Activated effector memory CD4-positive, alpha-beta T cell treated with anti-CD3 and anti-CD28 coated beads, Interleukin-2, amount 50 U/mL, for 16 hours (primary cell): Measurements from ENCODE around the gene ZRANB1.

ENCODE experiments used
- DNase-seq: peaks from one replicate; pipeline ENCODE4 v3.0.0-alpha.2; 2020

The ZRANB1 gene

DNA sequence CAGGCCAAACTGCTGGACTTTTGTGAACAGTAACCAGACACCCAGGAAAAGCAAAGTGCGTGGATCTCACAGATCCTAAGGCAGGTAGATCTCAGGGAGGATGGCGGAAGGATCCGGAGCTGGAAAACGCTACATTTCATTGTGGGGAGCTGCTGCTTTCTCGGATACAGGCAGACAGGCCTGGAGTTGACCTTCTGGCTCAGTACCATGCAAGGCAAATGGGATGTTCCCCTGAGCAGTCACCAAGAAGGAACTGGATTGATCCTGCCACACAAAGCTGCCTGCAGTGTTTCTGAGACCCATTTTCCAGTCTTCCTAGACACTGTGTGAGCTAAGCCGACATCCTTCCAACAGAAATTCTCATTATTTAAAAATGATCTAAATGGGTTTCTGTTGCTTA is 65.5 kb downstream of the ZRANB1 start:
- no peak for DNase-seq

DNA sequence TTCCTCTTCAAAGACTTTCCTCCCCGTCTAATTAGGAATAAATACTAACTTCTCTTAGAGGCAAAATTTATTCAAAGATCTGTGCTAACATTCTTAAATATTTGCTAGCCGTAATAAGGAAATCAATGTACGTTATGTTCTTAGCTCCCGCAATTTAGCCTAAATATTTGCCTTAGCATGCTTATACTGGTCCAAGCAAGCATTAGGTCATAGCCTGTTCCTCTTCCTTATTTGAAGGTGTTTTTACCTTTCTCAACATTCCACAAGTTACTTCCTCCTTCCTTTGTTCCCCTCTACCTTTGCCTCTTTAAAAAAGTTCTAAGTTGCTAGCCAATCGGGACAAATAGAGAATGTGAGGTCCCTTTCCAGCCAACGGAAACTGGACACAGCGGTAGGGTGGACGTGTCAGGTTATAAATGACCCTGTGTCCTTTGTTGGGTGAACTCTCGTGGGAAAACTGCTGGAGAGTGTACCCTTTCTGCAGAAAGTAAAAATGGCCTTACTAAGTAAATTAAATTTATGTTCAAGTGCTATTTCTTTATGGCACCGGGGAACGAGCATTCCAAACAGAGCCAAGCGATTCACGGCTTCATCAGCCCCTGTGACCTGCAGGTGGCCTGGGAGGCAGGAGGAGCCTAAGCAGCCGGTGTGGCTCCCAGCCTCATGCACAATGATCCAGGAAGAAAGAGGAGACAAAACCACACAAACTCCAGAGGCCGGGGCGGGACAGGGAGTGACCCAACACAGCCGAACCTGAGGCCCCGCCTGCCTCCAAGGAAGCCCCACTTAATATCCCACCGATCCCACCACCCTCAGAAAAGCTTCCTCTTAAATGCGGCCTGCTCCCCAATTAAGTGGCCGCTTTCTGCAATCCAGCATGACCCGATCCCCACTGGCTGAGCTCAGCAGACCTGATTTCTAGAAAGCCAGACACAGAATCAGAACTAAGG is 67.0 kb downstream of the ZRANB1 start:
- DNase-seq, result no peak

- no peak for DNase-seq
Observed at GRCh38 chr10:125009661-125010161, 67.8 kb downstream of the ZRANB1 start.

- no peak for DNase-seq
Observed at GRCh38 chr10:125010362-125010761, 68.4 kb downstream of the ZRANB1 start.

- DNase-seq, result no peak
Observed at GRCh38 chr10:125011171-125011925, 69.4 kb downstream of the ZRANB1 start.

DNA sequence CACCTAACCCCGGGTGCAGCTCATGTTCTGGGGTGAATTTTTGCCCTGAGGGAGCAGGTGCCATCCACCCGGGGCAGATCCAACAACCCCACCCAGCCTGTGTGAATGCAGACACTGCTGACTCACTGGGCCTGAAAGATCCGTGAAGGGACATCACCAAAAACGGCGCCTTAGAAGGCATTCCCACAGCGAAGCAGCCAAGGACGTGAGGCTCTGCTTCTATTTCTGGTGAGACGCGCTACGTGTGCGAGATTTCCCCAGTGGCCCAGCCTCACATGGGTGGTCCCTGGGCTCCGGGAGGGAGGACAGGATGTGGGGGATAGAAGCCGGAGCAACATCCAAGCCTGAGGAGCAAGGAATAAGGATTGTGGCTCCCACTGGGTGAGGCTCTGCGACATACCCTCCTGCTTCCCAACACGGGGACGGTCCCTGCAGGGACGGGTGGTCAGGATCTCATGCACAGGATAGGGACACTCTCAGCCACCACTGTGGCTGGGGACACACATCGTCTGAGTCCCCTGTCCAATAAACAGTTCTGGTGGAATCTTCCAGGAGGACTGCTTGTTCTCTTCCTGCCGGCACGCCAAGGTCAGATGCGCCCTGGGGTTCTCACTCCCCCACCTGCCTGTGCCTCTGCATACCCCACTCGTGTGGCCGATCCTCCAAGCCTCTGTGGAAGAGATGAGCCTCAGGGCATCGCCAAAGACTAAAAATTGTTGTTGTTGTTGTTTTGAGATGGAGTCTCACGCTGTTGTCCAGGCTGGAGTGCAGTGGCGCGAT is 70.2 kb downstream of the ZRANB1 start:
- DNase-seq, result no peak

- no peak for DNase-seq
Observed at GRCh38 chr10:125012851-125013528, 71.1 kb downstream of the ZRANB1 start.

DNA sequence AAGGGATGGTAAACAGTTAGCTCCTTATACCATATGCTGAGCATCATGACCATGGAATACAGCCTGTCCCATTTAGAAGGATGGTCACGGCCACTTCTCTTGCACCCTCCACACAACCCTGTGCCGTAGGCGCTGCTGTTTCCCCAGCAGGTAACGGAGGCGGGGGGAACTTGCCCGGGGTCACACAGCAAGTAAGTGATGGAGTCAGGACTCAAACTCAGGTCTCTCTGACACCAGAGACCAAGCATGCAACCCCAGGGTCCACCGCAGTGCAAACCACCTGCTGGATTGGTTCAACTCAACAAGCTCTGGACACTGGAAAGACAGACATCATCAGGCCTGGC is 71.6 kb downstream of the ZRANB1 start:
- DNase-seq, result no peak

DNA sequence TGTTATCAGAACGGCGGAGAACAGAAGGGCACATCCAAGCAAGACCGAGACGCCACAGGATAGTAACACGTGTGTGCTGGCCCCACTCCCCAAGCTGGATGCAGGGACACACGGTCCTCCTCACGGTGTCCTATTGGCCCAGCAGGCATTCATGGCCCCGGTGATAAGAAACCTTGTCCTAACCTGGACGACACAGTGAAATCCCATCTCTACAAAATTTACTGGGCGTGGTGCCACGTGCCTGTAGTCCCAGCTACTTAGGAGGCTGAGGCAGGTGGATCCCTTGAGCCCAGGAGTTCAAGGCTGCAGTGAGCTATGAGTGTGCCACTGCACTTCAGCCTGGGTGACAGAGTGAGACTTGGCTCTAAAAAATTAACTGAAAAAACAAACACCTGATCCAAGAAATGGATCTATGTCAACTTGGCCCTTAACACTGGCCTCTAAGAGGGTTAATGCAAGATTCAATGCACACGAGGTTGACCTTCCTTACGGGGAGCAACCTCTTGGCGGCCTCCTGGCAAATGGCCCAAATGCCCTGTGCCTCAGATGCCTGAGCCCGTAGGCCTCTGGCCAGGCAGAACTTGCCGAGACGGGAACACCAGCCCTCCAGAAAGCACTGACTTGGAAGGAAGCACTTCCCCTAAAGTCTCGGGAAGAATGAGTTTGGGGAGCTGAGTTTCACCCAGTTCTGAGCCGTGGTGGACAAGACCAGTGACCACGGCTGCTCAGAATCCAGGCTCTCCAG is 72.3 kb downstream of the ZRANB1 start:
- no peak for DNase-seq

DNA sequence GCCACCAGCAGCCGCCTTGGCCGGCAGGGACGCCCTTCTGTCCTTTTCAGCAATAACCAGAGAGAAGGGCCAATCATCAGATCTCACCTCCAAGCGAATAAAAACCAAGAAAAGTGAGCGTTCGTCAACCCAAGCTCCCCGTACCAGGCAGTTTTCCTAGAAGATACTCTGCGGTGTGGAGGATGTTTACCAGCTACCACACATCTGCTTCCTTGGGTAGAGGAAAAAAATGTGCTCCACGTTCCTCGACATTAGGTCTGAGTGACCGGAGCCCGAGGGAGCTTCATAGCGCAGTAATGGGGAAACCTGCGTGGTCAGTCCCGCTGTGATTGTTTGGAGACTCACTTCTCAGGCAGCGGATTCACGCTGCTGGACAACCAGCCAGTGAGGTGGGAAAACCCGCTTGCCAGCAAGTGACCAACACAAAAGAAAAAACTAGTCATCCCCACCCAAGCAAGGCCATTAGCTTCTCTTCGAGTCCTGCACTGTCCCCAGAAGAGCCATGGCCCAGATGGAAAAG is 73.0 kb downstream of the ZRANB1 start:
- DNase-seq, result no peak

- no peak for DNase-seq
Observed at GRCh38 chr10:125015356-125015944, 73.5 kb downstream of the ZRANB1 start.

DNA sequence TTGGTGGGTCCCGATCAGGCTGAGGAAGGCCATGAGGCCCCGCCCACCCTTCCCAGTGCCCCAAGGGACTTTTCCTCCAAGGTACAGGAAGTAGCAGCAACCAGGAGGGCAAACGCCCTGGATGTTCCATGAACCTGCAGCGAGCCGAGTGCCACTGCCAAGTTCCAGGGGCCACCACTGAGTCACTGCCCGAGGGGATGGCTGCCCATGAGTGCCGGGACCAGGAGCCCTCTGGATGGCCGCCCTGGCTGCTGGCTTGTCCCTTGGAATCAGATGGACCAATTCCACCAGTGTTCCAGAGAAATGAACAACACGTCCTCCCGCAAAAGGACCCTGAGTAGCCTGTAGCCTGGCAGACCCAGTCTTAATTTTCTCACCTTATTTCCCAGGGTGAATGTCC is 74.2 kb downstream of the ZRANB1 start:
- no peak for DNase-seq

DNA sequence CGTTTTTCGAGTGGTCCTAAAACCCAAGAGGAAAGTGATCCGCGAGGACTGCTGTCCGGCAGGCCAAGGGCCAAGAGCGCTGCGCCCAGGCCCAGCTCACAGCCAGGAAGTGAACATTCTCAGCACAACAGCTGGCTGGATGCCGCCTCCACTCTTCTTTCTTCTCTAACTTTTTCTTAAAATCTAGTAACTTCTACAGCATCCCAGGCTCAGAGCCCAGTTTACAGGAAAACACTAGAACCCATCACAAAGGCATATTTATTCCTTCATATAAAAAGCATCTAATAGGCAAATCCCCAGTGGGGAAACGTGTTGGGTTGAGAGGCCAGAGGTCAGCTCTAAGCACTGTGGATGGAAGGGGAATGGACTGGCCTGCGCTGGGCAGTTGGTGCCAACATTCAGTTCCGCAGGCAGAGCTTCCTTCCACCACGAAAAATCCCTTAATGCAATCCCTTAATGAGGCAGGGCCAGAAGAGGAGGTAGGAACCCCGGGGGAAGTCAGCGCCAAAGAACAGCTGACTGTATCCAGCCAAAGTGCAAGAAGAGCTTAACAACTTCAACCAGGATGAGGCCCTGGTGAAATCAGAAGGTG is 74.8 kb downstream of the ZRANB1 start:
- no peak for DNase-seq

DNA sequence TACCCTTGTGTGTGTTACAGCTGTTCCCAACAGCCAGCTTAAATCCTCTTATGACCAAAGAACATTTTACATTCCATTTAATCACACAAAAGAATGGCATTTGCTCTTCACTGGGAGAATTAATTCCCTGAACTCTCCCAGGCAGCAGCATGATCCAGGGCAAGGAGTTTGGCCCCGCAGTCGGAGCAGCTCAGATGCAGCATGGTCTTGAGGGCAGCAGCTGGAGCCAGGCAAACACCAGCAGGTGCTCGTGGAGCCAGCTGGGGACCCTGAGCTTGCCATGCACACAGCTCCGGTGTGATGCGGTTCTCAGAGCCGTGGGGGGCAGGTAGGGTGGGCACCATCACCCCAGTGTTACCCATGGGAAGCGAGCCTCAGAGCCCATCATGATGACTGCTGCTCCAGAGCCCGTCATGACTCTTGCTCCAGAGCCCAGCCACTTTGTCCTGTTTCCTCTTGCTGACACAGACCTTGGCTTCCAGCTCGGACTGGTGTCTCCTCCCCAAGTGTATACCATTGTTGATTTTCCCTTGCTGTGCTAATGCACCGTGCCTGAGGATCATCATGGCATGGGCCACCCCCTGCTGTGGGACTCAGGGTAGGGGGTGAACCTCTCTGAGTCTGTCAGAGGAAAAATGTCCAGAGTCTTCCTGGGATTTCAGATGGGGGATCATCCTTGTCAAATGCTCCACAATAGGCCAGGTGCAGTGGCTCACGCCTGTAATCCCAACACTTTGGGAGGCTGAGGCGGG is 75.8 kb downstream of the ZRANB1 start:
- DNase-seq, result no peak

- DNase-seq, result no peak
Observed at GRCh38 chr10:125018576-125019143, 76.7 kb downstream of the ZRANB1 start.

GRCh38 chr10:125020386-125020785 is 78.5 kb downstream of the ZRANB1 start:
- DNase-seq, result no peak

GRCh38 chr10:125020871-125021270 is 78.9 kb downstream of the ZRANB1 start:
- no peak for DNase-seq

DNA sequence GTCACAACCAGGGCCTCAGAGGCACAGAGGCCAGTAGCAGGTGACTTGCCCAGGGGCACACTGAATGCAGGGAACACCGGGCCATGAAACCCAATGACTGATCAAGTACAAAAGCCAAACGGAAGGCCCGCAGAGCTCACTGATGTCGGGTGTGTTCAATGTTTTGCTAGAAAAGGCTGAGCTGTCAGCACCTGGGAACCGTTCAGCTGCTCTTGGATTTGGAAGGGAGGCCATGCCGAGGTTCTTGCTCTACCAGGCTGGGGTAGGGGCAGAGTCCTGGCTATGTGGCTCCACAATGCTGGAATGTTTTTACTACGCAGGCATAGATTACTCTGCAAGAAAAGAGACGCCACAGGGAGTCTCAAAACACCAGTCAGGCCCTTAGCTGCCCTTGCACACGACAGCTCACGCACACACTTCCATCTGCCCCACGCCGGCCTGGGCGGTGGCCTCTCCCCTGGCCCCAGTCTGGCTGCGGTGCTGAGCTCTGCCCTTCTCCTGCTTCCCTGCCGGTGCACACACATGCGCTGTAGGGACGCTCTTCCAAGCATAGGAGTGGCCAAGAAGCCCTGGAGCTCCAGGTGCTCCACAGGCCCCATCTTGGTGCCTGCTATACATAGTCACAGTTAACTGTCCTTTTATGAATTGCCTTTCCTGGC is 79.9 kb downstream of the ZRANB1 start:
- no peak for DNase-seq

GRCh38 chr10:125022671-125023070 is 80.7 kb downstream of the ZRANB1 start:
- DNase-seq, result no peak
